ENCODE measurements around the gene PCNX3.

PCNX3 gene

DNA sequence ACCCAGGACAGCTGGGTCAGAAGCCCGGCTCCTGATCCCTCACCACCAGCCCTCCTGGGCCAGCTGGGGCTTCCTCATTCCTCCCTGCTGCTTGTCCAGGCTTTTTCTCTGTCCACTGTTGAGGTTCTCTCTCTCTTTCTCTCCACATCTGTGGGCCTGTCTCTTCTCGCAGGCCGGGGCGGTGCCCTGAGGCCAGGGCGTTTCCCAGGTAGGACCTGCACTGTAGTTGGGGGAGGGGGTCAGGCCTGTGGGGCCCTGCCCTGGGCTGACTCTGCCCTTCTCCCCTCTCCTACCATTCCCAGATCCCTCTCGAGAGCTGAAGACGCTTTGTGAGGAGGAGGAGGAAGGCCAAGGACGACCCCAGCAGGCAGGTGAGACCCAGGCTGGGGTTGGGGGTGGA lies 34.8 kb upstream of the PCNX3 start:
- DNase-seq, result no peak

DNA sequence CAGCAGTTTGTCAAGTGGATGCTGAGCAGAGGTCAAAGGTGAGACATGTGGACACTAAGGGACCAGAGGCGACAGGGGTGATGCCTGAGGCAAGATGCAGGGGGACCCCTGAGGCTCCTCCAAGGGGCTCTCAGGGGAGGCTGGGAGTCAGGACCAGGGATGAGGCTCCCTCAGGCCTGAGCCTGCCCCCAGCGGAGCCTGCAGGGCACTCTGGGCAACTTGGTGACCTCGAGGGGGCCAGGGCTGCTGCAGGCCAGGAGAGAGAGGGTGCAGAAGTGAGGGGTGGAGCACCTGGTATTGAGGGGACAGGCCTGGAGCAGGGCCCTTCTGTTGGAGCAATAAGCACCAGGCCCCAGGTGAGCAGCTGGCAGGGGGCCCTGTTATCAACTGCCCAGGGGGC lies 33.6 kb upstream of the PCNX3 start:
- no peak for DNase-seq

DNA sequence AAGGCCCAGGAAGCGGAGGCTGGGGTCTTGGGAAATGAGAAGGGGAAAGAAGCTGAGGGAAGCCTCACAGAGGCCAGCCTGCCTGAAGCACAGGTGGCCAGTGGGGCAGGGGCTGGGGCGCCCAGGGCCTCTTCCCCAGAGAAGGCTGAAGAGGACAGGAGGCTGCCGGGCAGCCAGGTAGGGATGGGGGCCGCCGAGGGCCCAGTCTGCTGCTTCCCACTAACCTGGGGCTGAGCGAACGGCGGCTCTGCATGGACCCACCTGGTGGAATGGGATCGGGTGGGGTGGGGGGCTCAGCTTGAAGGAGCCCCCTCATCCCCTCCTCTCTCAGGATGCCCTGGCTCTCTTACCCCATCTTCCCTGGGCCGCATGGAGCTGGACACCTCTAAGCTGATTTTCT lies 32.0 kb upstream of the PCNX3 start:
- DNase-seq, result no peak

DNA sequence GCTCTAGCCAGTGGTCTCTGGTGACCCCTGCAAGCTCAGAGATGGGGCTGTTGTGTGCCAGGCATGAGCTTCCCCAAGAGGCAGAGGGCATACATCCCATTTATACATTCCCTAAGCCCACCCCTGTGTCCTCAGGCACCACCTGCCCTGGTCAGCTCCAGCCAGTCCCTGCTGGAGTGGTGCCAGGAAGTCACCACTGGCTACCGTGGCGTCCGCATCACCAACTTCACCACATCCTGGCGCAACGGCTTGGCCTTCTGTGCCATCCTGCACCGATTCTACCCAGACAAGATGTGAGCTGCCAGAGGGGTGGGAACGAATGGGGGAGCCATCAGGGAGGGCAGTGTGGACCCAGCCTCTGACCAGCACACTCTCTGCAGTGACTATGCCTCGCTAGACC lies 31.5 kb upstream of the PCNX3 start:
- DNase-seq, result no peak

DNA sequence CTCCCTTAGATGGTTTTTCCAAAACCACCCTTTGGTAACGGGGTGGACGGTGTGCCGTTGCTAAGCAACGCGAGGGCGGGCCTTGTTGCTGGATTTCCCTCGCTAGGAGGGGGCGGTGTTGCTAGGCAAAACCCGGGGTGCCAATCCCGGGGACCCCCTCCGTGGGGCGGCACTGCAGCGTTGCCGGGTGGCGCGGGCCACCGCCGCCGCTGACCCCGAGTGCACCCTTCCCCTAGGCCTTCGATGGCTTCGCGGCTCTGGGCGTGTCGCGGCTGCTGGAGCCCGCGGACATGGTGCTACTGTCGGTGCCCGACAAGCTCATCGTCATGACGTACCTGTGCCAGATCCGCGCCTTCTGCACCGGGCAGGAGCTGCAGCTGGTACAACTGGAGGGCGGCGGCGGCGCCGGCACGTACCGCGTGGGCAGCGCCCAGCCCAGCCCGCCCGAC lies 30.8 kb upstream of the PCNX3 start:
- DNase-seq, result no peak

DNA sequence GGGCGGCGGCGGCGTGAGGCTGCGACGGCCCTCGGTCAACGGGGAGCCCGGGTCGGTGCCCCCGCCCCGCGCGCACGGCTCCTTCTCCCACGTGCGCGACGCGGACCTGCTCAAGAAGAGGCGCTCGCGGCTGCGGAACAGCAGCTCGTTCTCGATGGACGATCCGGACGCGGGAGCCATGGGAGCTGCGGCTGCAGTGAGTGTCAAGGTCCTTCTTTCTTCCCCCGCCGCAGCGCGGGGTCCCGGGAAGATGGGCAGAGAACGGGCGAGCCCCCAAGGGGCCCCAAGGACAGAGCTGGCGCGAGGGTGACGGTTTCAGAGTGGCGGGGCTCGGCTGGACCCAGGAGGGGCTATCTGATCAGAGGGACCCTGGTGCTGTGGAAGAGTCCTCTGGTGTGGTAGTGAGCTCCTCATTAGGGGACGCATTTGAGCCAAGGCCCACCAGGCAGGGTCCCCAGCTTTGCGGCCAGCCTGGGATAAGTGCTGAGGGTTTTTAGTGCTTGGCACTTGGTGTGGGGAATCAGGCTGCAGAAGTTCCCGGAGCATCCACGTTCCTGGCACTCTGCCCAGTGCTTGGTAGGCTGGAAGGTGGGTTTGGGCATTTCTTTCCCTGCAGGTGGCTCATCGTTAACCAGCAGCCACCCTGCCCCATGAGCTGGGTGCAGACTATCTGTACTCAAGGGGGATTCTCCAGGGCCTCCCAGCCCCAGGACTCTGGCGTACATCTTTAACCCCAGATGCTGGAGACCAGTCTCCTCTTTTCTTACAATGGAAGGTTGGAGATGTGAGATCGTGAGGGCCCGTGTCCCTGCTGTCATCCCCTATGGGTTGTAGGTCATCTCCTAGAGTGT lies 30.0 kb upstream of the PCNX3 start:
- no peak for DNase-seq

DNA sequence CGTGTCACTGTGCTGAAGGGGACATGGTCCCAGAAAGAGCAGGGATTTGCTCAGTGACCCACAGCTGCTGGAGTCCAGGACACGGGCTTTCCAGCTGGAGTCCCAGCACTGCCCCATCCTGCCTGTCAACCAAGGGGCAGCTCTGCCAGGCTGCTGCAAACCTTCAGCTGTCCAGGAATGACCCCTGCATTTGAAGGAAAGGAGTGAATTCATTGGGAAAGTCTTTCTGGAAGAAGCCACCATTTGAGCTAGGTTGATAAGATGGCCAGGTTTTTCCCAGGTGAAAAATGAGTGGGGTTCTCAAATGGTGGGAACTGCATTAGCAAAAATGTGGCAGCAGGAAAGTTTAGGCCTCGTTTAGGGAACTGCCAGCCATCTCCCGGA lies 29.3 kb upstream of the PCNX3 start:
- DNase-seq, result no peak

DNA sequence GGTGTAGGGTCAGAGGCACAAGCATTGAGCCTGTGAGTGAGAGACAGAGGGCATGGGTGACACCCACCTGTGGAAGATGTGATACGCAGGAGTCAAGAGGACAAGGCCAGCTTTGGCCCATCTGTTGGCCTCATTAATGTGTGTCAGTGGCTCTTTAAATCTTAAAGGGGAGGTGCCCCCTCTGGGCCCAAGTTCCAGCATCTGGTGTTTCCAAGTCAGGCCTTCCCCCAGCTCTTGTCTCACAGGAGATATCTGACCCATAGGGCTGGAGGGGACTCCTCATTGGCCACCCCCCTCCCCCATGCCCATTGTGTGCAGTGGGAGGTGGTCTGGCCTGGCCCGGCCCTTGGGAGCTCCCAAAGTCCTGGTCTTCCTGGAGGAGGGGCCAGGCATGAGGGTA lies 28.9 kb upstream of the PCNX3 start:
- DNase-seq, result no peak

DNA sequence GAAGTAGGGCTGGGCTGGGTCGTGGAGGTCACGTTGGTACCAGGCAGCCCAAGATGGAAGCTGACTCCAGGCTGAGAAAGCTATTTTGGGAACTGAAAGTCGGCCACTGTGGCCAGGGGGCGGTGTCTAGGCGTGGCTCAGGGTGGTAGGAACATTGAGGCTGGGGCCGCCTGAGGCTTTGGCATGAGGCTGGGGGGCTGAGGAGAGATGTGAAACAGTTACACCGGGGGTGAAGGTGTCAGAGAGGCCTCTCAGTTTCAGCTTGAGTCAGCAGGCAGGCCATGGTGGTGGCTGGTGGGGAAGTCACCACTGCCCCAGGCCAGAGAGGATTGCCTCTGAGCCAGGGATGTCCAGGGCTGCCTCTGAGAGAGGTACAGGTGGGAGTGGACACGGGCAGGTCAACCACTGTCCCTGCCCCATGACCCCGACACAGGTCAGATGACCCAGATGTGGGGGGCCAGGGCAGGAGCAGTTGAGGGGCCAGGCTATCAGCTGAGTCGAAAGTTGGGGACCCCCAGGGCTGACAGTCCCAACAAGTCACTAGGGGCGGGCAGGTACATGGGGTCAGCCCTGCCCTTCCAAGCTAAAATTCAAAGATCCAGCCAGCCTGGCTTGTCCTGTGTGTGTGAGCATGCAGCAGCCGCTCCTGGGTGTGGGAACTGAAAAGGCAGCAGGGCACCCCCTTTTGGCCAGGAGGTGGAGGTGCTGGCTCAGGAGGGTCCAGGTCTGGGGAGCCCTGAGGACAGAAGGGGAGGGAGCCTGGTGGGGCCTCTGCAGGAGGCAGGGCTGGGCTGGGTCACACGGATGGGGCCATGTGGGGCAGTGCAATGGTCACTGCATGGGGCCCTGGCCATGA lies 27.1 kb upstream of the PCNX3 start:
- no peak for DNase-seq

DNA sequence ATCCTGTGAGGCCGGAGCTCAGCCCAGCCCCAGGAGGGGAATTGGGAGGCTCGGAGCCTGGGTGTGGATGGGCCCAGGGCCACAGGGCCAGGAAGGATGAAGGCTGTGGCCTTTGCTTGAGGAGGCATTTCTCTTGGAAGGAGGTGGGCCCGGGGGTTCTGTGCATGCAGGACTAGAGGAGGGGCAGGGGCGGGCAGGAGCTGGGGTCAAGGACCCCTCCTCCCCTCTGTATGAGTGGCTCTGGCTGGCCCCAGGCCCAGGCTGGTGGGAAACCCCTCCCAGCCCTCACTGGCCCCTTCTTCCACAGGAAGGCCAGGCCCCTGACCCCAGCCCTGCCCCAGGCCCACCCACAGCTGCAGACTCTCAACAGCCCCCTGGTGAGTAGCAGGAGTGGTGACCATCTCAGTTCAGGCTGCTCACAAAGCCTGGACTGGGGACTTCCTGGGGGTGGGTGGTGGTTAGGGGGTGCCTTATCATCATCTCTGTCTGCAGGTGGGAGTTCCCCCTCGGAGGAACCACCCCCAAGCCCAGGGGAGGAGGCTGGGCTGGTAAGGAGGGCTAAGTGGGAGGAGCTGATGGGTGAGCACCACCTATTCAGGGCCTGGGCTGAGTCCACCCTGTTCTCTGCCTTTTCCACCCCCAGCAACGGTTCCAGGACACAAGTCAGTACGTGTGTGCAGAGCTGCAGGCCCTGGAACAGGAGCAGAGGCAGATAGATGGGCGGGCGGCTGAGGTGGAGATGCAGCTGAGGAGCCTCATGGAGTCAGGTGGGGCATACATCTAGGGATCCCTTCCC lies 25.9 kb upstream of the PCNX3 start:
- no peak for DNase-seq

DNA sequence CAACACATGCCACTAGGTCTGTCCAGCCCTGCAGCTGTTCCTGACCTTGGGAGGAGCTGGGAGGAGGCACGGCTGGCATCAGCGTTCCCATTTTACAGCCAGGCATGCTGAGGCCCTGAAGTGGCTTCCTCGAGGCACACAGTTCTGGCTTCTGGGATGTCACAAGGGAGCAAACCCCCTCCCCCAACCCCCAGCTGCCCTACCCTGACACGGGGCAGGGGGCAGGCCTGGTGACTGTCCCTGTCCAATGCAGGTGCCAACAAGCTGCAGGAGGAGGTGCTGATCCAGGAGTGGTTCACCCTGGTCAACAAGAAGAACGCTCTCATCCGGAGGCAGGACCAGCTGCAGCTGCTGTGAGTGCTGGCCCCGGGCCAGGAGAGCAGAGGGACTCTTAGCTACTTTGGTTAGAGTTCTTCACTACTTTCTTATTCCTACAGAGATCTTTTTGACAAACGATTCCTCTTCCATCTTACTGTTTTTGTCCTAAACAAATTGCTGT lies 25.3 kb upstream of the PCNX3 start:
- no peak for DNase-seq

DNA sequence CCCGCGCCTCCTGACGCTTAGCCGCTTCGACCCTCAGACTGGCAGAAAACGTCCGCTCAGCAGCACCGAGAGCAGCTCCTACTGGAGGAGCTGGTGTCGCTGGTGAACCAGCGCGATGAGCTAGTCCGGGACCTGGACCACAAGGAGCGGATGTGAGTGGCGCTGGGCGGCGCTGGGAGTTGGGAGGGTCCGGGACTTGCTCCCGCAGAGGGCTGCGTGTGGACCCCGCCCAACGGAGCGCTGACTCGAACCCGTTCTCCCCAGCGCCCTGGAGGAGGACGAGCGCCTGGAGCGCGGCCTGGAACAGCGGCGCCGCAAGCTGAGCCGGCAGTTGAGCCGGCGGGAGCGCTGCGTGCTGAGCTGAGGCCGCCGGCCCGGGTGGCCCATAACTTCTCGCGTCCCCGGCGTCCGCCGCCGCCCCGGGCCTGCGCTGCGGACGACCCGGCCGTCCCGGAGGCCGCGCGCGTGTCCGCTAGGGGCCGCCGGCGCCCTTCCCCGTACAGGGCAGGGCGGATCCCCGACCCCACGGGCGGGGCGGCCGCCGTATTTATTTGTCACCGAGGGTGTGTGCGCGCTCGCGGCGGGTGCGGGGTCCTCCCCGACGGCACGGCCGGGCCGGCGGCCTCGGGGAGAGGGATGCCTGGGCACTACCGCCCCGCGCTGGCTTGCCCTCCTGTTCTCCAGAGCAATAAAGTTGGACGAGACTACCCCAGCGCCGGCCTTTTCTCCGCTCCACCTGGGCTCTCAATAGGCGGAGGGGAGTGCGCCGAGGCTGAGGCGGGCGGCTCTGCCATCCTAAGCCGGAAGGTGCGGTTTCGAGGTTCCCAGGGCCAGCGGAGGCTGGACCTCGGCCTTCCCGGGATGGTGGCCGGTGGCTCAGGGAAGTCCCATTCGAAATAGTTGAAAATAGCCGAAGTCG lies 23.4 kb upstream of the PCNX3 start:
- no peak for DNase-seq

DNA sequence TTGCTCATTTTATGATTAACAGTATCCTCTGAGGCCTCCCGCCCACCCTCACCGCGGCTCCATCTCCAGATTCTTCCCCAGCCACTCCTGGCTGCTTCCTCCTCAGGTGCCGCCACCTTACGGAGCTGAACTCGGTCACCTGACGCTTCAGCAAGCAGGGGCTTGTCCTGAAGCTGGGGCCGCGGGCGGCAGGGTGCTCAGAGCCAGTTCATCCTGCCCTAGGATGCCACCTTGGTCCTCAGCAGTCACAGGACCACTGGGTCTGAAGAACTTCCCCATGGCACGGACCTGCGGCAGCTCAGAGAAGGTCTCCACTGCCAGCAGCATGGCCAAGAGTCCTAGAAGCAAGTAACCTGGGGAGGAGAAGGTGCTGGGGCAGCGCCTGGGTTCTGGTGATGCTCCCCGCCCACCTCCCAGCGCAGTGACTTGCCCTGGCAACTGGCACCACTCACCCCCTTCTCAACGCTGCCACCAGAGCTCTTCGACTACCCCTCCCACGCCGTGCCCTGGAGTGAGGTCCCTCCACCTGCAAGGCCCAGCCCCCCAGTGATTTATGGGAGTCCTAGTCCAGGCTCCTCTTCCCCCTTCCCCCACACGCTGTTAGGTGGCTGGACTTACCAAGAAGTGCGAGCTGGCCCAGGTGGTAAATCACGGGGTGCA lies 22.6 kb upstream of the PCNX3 start:
- no peak for DNase-seq

DNA sequence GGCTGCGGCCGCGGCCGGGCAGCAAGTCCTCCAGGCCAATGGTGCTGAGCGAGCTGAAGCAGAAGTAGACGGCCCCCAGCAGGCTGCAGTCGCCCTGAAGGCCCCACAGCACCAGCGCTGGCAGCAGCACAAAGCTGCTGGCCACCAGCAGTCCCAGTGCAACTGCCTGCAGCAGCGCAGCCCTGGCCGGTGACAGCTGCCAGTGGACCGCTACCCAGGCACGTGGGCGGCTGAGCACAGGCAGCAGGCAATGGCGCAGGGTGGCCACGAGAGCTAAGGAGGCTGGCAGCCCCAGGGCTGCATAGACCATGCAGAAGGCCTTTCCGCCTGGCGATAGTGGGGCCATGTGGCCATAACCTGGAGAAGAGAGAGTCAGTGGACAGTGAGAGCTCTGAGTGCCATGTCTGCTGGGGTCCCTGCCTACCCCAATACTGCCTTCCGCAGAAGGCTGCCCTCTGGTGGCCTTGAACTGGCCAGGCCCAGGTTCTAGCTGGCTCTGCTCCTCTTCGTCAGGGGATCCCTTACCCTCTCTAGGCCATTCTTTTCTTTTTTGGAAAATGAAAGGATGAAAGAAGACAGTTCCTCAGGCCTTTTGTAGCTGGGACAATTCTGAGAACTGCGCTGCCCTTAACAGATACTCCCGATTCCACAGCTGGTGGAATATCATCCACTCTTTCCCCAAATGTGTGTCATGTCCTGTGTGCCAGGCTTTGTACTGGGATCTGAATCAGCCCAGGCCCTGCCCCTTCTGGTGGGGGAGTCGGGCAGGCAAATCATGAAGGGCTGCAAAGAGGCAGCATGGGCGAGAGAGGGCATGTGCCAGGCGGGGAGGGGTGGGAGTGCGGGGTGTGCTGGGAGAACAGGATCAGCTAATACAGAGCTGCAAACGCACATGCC lies 21.8 kb upstream of the PCNX3 start:
- DNase-seq, result no peak

DNA sequence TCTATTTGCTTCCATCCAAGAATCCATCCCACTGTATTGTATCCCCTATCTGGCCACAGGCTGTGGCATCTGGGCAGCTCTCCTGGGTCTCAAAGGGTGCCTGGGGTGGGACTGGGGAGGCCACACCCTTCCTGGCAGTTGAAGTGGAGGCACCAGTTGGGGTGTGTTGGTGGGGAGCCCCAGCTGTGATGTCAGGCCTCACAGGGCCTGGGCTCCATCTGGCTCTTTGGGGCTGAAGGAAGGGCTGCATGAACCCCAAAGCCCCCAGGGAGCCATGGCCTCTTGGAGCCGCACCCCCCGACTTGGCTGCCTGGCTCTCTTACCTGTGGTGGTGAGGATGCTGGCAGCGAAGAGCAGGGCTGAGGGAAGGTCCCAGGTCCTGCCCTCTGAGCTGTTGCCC lies 20.4 kb upstream of the PCNX3 start:
- no peak for DNase-seq

DNA sequence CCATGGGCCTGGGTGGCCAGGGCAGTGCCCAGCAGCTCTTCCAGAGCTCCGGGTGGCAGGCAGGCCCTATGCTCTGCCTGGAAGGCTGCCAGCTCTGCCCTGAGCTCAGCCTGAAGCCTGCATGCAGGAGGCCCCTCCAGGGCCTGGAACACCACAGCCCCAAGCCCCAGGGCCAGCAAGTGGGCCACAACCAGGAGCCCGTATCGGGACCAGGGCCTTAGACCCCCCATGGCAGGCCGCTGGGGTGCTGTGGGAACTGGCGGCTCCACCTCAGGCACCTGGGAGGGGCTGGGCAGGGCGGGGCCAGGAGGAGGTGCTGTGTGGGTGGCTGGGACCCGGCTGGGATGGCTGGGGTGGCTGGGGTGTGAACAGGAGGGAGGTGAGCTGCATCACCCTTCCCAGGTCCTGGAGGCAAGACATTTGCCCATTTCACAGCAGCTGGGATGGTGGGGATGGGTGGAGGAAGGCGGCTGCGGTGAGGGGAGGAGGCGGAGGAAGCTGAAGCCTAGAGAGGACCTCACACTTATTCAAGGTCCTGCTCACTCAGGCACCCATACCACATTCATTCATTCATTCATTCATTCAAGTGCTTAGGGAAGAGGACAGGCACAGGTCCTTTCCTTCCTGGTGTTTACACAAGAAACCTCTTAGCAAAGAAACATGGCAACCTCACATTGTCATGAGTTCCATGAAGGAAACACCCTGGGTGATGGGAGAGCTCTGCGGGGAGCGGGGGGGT lies 19.9 kb upstream of the PCNX3 start, which contains the start of gene KCNK7:
TSS of gene KCNK7 (minus strand) at position 258 of the 739 bp plus-strand sequence. CDS start at position 230, 28 bp downstream.
- no peak for DNase-seq

DNA sequence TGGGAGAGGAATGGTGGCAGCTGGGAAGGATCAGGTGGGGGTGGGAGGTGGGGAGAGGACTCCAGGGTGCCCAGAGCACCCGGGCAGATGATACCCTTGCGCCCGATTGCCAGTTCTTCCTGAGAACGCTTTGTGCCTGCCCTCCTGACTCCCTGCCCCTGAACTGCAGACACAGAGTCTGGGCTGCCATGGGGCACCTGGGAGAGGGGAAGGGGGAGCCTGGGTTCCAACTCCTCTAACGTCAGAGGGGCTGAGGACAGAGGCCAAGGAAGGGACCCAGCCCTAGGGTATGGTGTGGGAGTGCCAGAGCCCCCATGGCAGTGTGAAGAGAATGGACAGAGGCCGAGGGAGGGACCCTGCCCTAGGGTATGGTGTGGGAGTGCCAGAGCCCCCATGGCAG lies 19.1 kb upstream of the PCNX3 start:
- no peak for DNase-seq

DNA sequence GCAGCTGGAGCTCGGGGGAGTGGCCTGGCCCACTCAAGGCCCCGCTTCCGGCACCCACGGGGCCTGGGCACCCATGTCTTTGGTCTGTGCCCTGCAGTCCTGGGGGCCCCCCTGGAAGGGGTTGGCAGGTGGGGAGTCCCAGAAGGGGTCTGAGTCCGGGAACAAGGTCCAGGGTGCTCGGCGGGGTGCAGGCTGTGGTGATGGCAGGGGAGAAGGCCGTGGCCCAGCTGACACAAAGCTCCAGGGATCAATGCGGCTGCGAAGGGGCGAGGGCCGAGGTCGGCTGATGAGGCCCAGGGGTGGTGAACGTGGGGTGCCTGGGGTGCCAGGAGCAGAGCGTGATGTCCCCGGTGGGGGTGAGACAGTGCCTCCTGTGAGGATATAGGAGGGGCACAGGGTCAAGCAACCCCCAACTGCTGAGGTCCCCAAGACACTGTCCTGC lies 17.3 kb upstream of the PCNX3 start:
- DNase-seq, result no peak

DNA sequence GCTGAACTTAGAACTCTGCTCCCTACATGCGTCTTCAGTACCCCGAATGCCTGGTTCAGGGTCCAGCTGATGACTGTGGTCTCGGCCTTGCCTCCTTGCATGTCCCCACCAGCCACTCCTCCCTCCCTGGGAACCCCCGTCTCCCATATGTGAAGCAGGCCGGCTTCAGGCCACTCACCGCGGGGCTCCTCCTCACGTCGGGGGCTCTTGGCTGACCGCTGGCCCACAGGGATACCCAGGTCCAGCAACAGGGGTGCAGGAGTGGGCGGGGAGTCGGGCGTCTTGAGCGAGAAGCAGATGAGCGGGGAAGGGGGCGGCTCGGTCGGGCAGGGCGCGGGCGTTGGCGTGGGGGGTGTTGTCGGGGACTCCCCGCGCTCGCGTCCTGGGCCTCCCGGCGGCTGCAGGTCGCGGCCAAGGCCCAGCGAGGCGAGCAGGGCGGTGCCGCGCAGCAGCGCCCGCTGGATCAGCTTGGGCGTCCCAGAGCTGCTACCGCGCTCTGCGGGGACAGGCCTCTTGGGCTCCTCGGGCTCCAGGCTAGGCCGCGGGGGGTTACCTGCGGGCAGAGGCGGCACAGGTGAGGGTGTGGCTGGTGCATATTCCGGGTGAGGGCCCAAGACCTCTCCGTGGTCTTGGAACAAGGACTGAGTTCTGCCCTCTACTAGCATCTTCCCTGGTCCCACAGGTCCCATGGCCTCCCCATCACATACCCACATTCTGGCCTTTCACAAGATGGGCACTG lies 16.2 kb upstream of the PCNX3 start:
- DNase-seq, result no peak

Data from amniotic stem cell (primary cell).